Neural progenitor cell (in vitro differentiated cells): ENCODE results near the gene ARHGAP8.

Source experiments
- EZH2 ChIP-seq: fragments of 200-600 bp; sonication (generic); IDR thresholded peaks from 2 replicates; pipeline ENCODE4 v1.6.1; 2017; ENCODE audit warnings: antibody characterized with exemption, mild to moderate bottlenecking, moderate library complexity
- TF ChIP-seq, protein P1 (sequence below): fragments of 200-600 bp; sonication (generic); IDR thresholded peaks from 2 replicates; pipeline ENCODE4 v1.5.1; 2017; ENCODE audit warnings: antibody characterized with exemption, mild to moderate bottlenecking

- TF ChIP-seq EZH2: no peak
- TF ChIP-seq, protein P1, sequence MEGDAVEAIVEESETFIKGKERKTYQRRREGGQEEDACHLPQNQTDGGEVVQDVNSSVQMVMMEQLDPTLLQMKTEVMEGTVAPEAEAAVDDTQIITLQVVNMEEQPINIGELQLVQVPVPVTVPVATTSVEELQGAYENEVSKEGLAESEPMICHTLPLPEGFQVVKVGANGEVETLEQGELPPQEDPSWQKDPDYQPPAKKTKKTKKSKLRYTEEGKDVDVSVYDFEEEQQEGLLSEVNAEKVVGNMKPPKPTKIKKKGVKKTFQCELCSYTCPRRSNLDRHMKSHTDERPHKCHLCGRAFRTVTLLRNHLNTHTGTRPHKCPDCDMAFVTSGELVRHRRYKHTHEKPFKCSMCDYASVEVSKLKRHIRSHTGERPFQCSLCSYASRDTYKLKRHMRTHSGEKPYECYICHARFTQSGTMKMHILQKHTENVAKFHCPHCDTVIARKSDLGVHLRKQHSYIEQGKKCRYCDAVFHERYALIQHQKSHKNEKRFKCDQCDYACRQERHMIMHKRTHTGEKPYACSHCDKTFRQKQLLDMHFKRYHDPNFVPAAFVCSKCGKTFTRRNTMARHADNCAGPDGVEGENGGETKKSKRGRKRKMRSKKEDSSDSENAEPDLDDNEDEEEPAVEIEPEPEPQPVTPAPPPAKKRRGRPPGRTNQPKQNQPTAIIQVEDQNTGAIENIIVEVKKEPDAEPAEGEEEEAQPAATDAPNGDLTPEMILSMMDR: no peak
These were observed 67.7 kb downstream of the ARHGAP8 start for GRCh38 chr22:44819966-44820631.
